NCI-H82 (cell line): ENCODE measurements around the gene WFIKKN2.
A peak's percentile ranks its signal among the peaks of the same experiment; 100 is the strongest.
"Not testable (repeated sequence)": the region's sequence is repeated elsewhere in the genome, so short reads cannot be mapped to it uniquely, and the experiment has no call there.

Source experiments
- DNase-seq: peaks from one replicate; lab custom pipeline; 2025; lab: John Stamatoyannopoulos, UW

The WFIKKN2 gene

DNA sequence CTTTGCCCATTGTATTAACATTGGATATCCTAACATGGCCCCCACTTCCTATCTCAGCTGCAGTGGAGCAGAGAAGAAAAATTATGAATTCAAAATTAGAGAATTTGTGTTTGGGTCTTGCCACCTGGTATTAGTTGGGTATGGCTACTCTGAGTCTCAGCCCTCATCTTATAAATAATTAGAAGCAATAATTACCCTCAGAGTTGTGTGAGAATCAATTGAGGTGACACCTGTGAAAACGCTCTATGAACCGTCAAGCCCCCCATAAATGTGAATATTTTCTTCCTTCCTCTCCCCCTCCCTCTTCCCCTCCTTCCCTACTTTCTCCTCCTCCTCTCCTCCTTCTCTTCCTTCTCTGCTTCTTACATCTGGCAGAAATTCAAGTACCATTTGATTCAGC lies 39.7 kb downstream of the WFIKKN2 start:
- no peak for DNase-seq

DNA sequence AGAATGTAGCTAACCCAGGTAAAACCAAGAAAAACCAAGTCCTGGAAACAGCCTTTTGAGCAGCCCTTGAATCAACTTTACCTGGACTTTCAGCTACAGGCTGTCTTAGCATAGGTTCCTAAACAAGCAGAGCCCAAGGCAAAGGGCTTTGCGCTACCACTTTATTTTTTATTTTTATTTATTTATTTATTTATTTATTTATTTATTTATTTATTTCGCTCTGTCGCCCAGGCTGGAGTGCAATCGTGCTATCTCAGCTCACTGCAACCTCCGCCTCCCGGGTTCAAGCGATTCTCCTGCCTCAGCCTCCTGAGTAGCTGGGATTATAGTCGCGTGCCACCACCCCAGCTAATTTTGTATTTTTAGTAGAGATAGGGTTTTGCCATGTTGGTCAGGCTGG lies 41.7 kb downstream of the WFIKKN2 start:
- not testable (repeated sequence) for DNase-seq

DNA sequence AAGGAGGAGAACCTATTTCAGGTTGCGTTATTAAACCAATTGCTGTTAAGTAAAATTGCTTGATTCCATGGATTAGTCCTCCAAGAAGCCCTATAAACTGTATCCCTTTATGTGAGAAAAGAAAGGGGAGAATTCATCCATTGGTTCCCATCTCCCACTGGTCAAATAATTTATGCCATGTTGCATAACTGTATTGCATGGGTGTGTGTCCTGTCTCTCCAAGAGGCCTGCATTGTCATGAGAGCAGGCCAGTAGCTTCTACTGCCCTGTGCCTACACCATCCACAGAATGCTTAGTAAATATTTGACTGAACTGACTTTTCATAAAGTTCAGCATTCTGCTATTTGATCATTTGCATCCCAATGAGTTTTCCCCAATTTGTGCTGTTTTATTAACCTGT lies 42.5 kb downstream of the WFIKKN2 start:
- no peak for DNase-seq

DNA sequence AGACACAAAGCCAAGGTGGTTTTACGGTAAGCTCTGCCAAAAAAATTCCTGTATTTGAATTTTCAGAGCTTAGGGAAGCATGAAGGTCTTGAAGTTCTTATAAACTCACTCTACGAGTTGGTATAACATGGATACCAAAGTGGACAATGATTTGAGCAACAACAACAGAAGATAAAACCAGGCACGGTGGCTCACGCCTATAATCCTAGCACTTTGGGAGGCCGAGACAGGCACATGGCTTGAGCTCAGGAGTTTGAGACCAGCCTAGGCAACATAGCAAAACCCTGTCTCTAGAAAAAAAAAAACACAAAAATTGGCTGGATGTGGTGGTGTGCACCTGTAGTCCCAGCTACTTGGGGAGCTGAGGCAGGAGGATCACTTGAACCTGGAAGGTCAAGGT lies 43.7 kb downstream of the WFIKKN2 start:
- DNase-seq, result no peak

DNA sequence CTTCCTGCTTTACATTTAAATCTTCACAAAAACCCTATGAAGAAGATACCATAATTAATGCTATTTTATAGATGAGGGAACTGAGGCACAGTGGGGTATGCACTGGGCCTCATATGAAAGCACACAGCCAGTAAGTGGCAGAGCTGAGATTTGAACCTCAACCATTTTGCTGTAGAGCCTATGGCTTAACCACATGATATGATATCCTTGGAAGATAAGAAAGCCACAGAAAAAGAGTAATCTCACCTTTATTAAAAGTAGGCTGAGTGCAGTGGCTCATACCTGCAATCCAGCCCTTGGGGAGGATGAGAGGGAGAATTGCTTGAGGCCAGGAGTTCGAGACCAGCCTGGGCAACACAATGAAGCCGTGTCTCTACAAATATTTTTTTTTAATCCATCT lies 45.8 kb downstream of the WFIKKN2 start:
- no peak for DNase-seq

DNA sequence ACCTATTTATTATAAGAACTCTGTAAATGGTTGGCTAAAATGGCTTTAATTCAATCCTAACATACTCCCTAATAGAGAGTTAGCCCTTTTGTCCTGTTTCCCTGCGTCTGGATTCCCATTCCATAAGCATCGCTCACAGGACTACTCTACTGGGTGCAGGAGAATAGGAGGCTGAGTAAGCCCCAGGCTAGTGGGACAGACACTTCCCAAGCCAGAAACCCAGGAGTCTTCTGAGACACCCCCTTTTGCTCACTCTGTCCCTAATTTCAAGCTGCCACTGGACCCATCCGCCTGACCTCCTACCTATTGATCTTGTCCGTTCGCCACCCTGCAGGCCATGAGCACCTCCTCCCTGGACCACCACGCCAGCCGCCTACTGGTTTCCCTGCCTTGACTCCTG lies 47.5 kb downstream of the WFIKKN2 start:
- no peak for DNase-seq

DNA sequence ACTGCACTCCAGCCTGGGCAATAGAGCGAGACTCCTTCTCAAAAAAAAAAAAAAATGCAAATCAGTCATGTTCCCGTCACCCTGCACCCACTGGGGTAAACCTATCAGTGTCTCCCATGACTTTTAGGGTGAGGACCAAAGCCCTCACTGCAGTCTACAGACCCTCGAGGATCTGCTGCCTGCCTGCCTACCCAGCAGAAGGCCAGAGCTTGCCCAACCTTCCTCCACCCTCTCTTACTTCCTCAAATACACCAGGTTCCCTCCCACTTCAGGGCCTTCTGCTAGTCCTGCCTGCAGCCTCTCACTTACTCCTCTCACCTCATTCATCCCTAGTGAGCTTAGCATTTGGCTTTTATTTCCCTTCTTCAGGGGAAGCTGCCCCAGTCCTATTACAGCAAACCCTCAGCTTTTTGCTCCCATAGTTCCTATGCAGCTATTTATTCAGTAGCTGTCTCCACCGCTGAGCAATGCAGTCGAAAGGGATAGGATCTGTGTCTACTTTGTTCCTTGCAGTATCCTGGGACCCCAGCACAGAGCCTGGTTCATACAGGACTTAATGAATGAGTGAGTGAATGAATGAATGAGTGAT lies 48.6 kb downstream of the WFIKKN2 start:
- no peak for DNase-seq

DNA sequence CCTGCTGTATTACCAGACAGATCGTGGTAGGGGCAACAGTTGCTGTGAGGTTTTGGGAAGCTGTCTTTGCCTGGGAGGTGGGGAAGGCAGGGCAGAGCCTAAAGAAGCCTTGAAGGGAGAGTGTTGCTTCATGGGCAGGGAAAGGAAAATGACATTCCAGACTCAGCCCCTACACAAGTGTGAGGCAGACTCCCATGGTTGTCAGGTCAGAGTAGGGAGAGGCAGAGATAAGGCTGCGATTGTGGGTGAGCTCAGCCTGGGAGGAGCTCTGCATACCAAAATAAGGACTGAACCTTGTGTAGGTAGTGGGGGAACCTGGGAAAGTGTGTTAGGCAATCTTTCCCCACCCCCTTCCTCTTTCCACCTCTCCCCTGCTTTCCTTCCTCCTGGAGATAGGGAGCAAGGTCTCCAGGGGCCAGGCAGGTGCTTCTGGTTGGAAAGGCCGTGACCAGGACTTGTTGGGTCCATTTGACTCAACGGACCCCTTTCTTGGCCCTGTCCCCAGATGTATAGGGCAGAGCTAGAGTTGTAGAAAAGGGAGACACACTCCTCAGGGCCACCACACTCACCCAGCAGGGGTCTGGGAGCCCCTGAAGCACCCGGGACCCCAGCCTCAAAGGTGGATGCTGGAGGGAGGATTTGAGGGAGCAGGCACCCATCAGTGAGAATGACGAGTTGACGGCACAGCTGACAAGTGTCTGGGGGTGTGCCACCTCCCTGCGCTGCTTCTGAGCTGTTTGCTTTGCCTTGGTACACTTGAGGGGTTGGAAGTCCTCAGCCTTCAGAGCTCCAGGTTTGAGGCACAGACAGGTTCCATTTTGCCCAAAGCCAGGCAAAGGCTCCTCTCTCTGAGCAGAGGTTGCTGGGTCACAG lies 49.3 kb downstream of the WFIKKN2 start:
- DNase-seq, result no peak

DNA sequence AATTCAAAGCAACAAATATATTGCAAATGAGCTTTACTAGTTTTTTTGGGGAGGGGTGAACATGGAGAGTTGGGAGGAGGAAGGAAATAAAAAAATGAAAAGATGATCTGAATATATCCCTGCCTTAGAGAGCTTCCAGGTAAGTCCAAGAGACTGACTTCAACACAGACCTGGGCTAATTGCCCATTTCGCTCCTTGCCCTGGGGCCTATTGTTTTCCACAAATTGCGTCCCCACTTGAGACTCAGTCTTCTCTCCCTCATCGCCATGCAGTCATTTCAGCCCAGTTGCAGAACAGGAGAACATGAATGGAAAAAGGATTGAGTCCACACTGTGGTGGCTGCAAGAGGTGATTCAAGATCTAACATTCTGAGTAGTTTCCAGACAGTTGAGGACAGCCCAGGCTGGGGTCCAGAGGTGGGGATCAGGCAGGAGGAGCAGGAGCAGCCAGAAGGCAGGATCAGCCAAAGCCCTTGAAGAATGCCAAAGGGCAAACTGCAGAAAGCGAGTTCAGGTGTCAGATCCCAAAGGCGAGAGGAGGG lies 52.4 kb downstream of the WFIKKN2 start:
- DNase-seq, result no peak

DNA sequence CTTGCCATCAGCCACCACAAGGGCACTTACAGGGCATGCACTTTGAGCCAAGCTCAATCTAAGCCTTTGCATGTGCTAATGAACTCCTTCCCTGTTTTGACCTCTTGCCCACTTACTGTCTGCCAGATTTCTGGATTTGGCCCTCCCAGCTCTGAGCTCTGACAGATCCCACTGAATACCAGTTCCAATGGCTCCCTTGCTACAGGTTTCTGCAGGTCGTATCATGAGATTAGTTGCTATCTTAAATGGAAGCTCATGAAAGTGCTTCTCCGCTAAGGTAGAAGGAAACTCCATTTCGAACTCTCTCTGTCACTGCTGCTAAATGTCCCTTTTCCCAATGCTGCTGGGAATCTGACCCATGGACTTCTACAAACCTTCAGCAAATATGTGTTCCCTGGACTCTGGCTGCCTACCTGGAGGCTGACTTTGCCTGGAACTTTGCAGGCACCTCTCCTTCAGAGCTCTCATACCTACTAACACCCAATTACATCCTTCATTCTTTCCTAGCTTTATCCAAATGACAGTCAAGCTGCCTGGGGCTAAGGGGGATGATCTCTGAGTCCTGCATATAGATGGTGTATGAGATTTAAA lies 54.2 kb downstream of the WFIKKN2 start:
- no peak for DNase-seq

DNA sequence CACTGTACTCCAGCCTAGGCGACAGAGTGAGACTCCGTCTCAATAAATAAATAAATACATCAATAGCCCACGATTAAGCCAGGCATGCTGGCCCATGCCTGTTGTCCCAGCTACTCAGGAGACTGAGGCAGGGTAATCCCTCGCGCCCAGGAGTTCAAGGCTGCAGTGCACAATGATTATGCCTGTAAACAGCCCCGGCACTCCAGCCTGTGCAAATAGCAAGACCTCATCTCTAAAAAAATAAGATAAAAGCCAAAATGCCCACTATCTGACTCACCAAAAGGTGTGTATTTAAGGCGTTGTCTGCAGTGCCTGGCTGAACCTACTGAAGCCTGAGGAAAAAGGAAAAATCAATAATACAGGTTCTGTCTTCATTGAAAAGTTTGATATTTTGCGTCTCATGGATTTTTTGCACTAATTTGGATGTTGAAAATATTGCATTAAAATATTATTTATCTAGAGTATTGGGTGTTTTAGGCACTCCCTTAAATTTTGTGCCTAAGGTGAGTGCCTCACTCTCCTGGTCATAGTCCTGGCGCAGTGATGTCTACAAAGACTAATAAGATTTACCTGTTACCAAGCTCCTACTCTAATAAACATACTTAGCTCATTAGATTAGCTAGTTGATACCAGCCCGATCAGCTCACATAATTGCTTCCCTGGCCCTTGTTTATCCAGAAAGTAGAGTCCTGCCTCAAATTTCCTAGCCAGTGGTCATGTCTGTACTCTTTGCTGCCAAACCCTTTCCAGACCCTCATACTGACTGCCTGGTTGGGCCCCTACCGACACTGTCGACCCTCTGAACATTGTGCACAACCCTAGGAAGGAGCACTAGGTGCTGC lies 55.5 kb downstream of the WFIKKN2 start:
- peak; percentile 71 for DNase-seq

DNA sequence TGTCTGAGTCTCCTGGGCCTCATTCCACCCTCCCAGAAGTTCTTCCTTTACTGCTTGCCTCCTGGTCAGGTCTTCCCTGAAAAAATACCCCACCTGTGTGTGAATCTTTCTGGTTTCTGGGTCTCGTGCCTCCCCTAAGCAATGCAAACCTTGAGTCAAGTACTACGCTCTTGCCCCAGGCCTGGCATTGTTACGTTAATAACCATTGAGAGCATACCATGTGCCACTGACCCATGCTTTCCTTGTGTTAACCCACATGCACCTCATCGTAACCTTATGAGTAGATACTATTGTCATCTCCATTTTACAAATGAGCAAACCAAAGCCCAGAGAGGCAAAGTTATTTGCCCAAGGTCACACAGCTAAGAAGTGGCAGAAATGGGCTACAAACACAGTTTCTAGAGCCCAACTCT lies 56.2 kb downstream of the WFIKKN2 start:
- no peak for DNase-seq
